OCI-LY1 (cell line): ENCODE results near the gene SEC23IP.
"Not testable (repeated sequence)": the region's sequence is repeated elsewhere in the genome, so short reads cannot be mapped to it uniquely, and the experiment has no call there.

Source experiments
- CTCF ChIP-seq: fragments of 200-600 bp; sonication (generic), shearing (Covaris generic); IDR thresholded peaks from 2 replicates; pipeline ENCODE4 v1.5.1; 2017; ENCODE audit warnings: mild to moderate bottlenecking, antibody characterized with exemption, low read length, moderate library complexity, mixed read lengths
- EZH2 ChIP-seq: fragments of 200-600 bp; sonication (generic), shearing (Covaris generic); IDR thresholded peaks from 2 replicates; pipeline ENCODE4 v1.8.0; 2017; ENCODE audit warnings: borderline replicate concordance, mixed run types, mild to moderate bottlenecking, antibody characterized with exemption, low read length, moderate library complexity, mixed read lengths

DNA sequence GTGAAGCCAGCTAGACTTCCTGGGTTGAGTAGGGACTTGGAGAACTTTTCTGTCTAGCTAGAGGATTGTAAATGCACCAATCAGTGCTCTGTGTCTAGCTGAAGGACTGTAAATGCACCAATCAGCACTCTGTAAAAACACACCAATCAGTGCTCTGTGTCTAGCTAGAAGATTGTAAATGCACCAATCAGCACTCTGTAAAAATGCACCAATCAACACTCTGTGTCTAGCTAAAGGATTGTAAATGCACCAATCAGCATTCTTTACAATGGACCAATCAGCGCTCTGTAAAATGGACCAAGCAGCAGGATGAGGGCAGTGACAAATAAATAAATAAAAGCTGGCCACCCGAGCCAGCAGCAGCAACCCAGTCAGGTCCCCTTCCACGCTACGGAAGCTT is 2.2 kb upstream of the SEC23IP start:
- TF ChIP-seq EZH2, CTCF: not testable (repeated sequence)
